ENCODE data around the gene ADGRB2. TPM values are rescaled to one million over a fixed set of nuclear protein-coding genes. Genes with fewer than 3 reads are reported as not detected.

The ADGRB2 gene
- total RNA-seq, 1 experiment from 2014 or later = 10.9 TPM

DNA sequence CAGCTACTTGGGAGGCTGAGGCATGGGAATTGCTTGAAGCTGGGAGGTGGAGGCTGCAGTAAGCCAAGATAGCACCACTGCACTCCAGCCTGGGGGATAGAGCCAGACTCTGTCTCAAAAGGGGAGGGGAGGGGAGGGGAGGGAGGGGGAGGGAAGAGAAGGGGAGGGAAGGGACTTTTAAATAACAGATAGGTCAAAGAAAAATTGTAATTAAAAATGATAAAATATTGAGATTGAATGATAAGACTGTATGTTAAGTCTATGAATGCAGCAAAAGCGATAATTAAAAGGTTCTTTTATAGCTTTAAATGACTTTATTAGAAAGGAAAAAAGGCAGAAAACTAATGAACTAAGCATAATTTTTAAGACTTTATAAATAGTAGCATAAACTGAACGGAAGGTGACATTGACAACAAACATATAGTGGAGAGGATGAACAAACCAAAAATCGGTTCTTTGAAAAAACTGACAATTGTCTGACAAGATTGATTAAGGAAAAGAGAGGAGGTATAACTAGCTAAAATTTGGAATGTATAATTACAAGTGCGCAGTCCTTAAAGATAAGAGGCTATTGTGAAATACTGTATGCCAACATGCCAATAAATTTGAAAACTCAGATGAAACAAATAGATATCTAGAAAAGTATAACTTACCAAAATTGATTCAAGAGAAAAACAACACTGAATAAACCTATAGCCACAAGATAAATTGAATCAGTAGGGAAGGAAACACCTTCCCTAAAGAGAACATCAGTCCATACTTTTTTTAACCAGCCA lies 43.3 kb upstream of the ADGRB2 start:
- H2BK120ac ChIP-seq (ENCODE audit: low read depth, low read length, poor library complexity, severe bottlenecking) = no peak overlapping the region
- H2AK5ac ChIP-seq (ENCODE audit: insufficient read length, low read length) = no peak overlapping the region
- no peaks in the 10 kb centered on the region for H3K79me2 ChIP-seq (ENCODE audit: insufficient read depth, low read length)
- H3K4ac ChIP-seq (ENCODE audit: low read depth, low read length) = no peak overlapping the region
- no peak overlapping the region for H3K18ac ChIP-seq (ENCODE audit: insufficient read length, low read depth, low read length)
- Mint-ChIP-seq H3K27me3 (ENCODE audit: low read depth) (no peaks in the 10 kb centered on the region; the same call in 1 of the 2 replicates), H3K4me1 (peaks cover 6 to 8% of the 10 kb centered on the region in 2 experiments), H3K36me3 (ENCODE audit: insufficient read depth in 1 of 3, low read depth in 3 of 3) (no peaks in the 10 kb centered on the region), H3K27ac (no peak overlapping the region), H3K9me3 (peaks cover 4 to 6% of the 10 kb centered on the region in 2 experiments; a peak in 3 of 5 replicates), H3K4me3 (no peak overlapping the region)
- no peak overlapping the region for H3T11ph ChIP-seq (ENCODE audit: low read length)
- H4K20me1 ChIP-seq (ENCODE audit: control insufficient read depth, insufficient read depth, insufficient read length) = no peaks in the 10 kb centered on the region
- no peaks in the 10 kb centered on the region for H3K79me1 ChIP-seq (ENCODE audit: insufficient read depth, low read depth, low read length, poor library complexity, severe bottlenecking)
- TF ChIP-seq, protein P1, sequence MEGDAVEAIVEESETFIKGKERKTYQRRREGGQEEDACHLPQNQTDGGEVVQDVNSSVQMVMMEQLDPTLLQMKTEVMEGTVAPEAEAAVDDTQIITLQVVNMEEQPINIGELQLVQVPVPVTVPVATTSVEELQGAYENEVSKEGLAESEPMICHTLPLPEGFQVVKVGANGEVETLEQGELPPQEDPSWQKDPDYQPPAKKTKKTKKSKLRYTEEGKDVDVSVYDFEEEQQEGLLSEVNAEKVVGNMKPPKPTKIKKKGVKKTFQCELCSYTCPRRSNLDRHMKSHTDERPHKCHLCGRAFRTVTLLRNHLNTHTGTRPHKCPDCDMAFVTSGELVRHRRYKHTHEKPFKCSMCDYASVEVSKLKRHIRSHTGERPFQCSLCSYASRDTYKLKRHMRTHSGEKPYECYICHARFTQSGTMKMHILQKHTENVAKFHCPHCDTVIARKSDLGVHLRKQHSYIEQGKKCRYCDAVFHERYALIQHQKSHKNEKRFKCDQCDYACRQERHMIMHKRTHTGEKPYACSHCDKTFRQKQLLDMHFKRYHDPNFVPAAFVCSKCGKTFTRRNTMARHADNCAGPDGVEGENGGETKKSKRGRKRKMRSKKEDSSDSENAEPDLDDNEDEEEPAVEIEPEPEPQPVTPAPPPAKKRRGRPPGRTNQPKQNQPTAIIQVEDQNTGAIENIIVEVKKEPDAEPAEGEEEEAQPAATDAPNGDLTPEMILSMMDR (conservative IDR thresholded peaks at IDR 0.05) = no peak
- no peaks in the 10 kb centered on the region for H3K23me2 ChIP-seq (ENCODE audit: insufficient read length, low read depth, low read length, poor library complexity, severe bottlenecking)
- H2BK5ac ChIP-seq (ENCODE audit: insufficient read length, low read length) = no peak overlapping the region
- no peak overlapping the region for H3K14ac ChIP-seq (ENCODE audit: insufficient read depth, low read length)
- H2BK15ac ChIP-seq (ENCODE audit: low read depth, low read length) = no peak overlapping the region
- H2BK20ac ChIP-seq (ENCODE audit: low read depth, low read length, poor library complexity, severe bottlenecking) = no peak overlapping the region
- H3K23ac ChIP-seq (ENCODE audit: insufficient read length, low read depth, low read length) = no peak overlapping the region
- H3K56ac ChIP-seq (ENCODE audit: insufficient read length, low read depth, low read length) = no peak overlapping the region
- WGBS (ENCODE audit: extremely low coverage, insufficient read length, low lambda C conversion rate) = 100% methylated on average over 1 of the region's 4 CpGs
- no peak overlapping the region for H4K8ac ChIP-seq (replicated peaks; ENCODE audit: insufficient read length, low read depth, low read length)
- no peak overlapping the region for H3K4me2 ChIP-seq (ENCODE audit: insufficient read depth, insufficient read length, low read length)
- H3K27me3 ChIP-seq (ENCODE audit: insufficient read depth, low read length) = no peaks in the 10 kb centered on the region
- no peak overlapping the region for H4K5ac ChIP-seq (ENCODE audit: insufficient read length, low read depth, low read length)
- no peak overlapping the region for H3K27ac ChIP-seq (ENCODE audit: insufficient read length, low read depth, low read length)
- DNase-seq = no peak
- no peaks in the 10 kb centered on the region for H3K4me1 ChIP-seq (ENCODE audit: insufficient read depth, low read length)
- no peak overlapping the region for H3K9ac ChIP-seq (ENCODE audit: extremely low read depth, insufficient read length, low read length)
- no peak overlapping the region for H4K91ac ChIP-seq (ENCODE audit: insufficient read length, low read depth, low read length)
- no peaks in the 10 kb centered on the region for H3K9me3 ChIP-seq (ENCODE audit: control insufficient read depth, low read depth, low read length)
- H2AFZ ChIP-seq (ENCODE audit: low read length) = no peak overlapping the region
- H2BK12ac ChIP-seq (ENCODE audit: insufficient read length, low read depth, low read length) = no peak overlapping the region
